Activated CD4-positive, CD25-positive, alpha-beta regulatory T cell (primary cell): ENCODE results near the gene PAQR8.

ENCODE experiments used
- DNase-seq, 4 experiments: peaks; one replicate each; lab custom pipeline; 2025; lab: John Stamatoyannopoulos, UW

Gene PAQR8

DNA sequence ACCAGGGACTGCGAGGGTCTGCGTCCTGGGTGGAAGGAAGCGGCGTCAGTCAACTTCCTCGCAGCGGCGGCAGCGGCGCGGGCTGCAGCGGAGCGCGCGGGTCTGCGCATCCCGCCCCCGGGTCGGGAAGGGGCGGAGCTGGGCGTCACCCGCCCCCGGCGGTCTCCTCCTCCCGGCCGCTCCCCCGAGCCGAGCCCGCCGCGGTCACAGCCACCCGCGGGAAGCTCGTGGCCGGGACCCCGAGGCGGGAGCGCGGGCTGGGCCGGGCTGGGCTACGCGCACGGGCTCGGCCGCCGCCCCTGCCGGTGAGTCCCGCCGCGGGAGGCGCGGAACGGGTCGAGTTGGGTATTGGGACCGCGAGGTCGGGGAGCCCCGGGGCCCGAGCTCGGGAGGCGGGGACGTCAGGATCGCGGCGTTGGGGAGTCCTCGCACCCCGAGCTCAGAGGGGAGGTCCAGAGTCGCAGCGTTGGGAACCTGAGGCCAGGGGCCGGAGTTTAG, at the start of gene PAQR8:
PAQR8 (plus strand) TSS at position 207 of the 498 bp plus-strand sequence. CDS start 41,063 bp downstream, outside the sequence.
- peak; percentile 48 to 71 (median 56) for DNase-seq

DNA sequence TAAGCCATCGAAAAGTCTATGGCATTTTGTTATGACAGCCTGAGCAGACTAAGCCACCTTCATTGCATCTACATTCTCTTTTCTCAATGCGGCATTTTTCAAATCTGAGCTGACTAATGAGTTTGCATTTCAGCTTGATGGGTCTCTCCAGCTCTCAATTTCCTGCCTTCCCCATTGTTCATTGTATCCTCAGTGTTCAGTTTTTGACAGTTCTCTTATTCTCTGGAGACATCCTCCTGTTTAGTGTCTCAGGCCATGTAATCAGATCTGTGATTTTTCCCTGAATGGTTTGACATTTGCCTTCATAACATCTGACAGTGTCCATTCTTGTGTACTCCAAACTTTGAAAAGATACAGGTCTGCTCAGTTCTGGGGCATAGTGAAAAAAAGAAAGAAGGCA, 49.5 kb upstream of the PAQR8 start:
- no peak for DNase-seq

GRCh38 chr6:52314752-52315151, 47.2 kb upstream of the PAQR8 start:
- no peak for DNase-seq

- no peak for DNase-seq
These were observed 44.7 kb upstream of the PAQR8 start for GRCh38 chr6:52317211-52317610.

- no peak for DNase-seq
These were observed 43.9 kb upstream of the PAQR8 start for GRCh38 chr6:52317841-52318581.

DNA sequence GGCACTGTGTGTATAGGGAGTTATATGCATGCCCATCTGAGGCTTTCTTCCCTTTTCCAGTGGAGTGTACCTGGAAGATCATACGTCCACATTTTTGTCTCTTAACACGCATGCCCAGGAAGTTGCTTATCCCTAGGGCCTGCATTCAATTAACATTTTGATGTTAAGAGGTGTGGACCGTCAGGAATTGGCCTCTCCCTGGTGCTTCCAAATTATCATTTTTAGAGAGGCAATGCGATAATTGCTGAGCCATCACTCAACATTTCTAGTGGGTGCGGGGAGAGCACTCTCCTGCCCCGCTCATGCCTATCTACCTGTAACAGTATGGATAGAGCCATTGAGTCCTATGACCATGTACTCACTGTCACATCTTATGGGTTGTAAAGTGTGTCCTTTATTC, 37.8 kb upstream of the PAQR8 start:
- no peak for DNase-seq

DNA sequence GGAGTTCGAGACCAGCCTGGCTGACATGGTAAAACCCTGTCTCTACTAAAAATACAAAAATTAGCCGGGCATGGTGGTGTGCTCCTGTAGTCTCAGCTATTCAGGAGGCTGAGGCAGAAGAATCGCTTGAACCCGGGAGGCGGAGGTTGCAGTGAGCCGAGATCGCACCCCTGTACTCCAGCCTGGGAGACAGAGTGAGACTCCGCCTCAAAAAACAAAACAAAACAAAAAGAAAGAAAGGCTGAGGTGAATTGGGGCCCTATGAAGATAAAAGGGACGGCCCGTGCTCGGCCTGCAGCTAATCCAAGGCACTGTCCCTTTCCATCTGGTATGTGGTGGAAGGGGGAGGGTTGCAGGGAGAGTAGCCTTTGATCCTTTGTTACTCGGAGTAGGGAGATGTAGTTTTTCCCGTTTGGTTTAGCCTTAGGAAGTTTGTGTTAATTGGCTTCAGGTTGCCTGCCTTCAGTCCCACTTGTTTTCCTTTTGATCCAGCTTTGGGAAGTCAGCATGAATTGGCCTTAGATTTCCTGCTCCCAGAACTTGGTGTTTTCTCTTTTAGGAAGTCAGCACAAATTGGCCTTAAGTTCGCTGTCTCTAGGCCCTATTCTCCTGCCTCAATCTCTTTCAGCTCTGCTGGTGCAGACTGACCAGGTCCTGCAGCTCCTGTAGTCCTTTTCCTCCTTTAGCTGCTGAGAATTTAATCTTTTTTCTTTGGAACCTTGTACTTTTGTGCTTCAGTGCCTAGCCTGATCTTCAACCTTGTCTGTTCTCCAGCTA, 36.1 kb upstream of the PAQR8 start:
- no peak for DNase-seq

- DNase-seq: no peak
These were observed 35.2 kb upstream of the PAQR8 start for GRCh38 chr6:52326540-52327364.

DNA sequence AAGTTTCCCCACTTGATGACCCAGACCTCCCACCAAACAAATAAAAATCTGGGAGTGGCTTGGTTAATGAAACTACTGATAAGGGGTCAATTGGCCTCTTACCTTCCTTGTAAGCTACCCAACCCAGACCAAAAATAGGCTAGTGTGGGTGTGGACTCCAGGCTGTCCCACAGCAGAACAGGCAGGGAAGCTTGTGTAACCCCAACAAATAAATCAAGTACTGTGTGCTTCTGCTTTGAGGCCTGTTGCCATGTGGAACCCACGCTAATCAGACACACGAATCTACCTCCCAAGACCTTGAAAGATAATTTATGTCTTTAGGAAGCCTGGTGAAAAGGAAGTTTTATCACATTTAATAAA, 33.7 kb upstream of the PAQR8 start:
- DNase-seq: no peak

DNA sequence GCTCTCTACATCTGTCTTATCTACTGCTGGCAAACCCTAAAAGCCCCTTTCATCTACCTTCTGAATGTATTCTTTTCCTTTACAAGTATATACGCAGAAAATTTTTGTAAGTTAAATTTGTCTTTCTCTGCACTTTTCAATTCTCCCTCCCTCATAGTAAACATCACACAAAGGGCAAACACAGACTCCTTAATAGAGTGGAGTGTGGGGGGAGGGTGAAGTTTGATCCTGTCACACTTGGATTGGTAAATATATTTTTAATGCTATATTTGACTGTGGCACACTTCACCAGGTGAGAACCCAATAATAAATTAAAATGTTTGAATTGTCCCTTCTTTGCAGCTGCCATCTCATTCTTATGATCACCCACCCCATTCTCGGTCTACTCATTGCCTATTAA, 33.2 kb upstream of the PAQR8 start:
- no peak for DNase-seq

- DNase-seq: no peak
These were observed 31.5 kb upstream of the PAQR8 start for GRCh38 chr6:52330470-52330869.

DNA sequence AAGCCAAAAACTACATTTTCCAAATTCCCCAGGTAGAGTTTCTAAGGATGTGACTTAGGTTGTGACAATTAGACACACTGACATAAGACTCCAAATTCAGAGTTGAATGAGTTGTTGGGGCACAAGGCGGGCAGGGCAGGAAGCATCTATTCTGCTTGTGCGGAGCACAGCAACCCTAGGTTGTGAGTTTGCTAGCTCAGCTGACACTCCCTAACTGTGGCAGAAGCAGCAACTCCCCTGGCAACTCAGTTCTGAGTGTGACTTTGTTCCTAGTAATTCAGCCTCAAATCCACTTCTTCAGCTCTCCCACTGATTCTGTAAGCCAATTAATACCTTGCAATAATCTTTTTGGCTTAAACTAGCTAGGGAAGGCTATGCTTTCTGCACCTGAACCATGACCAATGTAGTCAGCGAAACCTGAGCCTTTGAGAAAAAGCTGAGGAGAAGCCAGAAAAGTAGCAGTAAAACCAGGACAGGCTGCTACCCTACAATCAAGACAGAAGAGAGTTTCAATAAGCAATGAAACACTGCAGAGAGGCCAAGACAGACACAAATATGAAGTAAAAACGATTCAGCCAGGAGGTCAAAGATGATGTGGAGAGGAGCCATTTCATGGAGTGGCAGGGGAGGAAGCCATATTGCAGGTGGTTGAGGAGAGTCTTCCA, 30.0 kb upstream of the PAQR8 start:
- DNase-seq: no peak

GRCh38 chr6:52333840-52334200, 28.1 kb upstream of the PAQR8 start:
- DNase-seq: no peak

- DNase-seq: no peak
These were observed 26.4 kb upstream of the PAQR8 start for GRCh38 chr6:52335576-52335975.

GRCh38 chr6:52336919-52337561, 24.9 kb upstream of the PAQR8 start:
- DNase-seq: no peak

GRCh38 chr6:52337633-52338290, 24.2 kb upstream of the PAQR8 start:
- no peak for DNase-seq

GRCh38 chr6:52340603-52340880, 21.4 kb upstream of the PAQR8 start:
- no peak for DNase-seq

DNA sequence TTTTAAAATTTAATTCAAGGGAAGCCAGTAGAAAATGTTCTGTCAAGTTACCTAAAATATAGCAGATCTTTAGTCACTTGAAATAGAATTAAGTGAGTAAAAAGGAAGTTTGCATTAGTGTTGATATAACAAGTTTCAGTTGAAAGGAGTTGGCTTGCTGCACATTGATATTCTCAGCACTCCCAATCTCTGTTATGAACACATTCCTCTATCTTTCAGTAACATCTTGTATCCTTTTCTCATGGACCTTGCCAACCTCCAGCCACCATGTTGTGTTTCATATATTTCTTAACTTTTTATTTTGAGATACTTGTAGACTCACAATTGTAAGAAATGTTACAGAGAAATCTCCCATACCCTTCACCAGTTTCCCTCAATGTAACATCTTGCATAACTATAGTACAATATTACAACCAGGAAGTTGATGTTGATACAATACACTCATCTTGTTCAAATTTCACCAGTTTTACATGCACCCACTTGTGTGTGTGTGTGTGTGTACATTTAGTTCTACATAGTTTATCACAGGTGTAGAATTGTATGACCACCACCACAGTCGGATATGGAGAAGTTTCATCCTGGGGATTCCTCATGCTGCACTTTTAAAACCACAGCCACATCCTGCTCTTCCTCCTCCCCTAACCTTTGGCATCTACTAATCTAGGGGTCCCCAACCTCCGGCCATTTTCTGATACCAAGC, 20.2 kb upstream of the PAQR8 start:
- no peak for DNase-seq

- no peak for DNase-seq
These were observed 16.6 kb upstream of the PAQR8 start for GRCh38 chr6:52345311-52345710.

- DNase-seq: no peak
These were observed 15.4 kb upstream of the PAQR8 start for GRCh38 chr6:52346503-52346902.

- DNase-seq: no peak
These were observed 14.1 kb upstream of the PAQR8 start for GRCh38 chr6:52347818-52348217.
